OCI-LY1 (cell line): ENCODE results near the gene COQ2.

ENCODE experiments used
- H2AFZ ChIP-seq: fragments of 200-600 bp; sonication (generic), shearing (Covaris generic); 2 replicates; pipeline ENCODE4 v1.6.0; 2014; ENCODE audit warnings: antibody characterized with exemption, mild to moderate bottlenecking, low read length
- H3F3A ChIP-seq: fragments of 200-600 bp; sonication (generic), shearing (Covaris generic); 2 replicates; pipeline ENCODE4 v1.6.0; 2014; ENCODE audit warnings: mild to moderate bottlenecking, antibody characterized with exemption, low read length, moderate library complexity; ENCODE audit not compliant: insufficient read depth
- H3K27ac ChIP-seq: fragments of 200-600 bp; sonication (generic); 2 replicates; pipeline ENCODE4 v1.5.1; 2014; ENCODE audit warnings: low read length, mixed run types, mild to moderate bottlenecking, low read depth; ENCODE audit not compliant: poor library complexity, severe bottlenecking
- H3K27me3 ChIP-seq: fragments of 200-600 bp; sonication (generic); 2 replicates; pipeline ENCODE4 v1.6.0; 2014; ENCODE audit warnings: antibody characterized with exemption, mild to moderate bottlenecking, low read length, moderate library complexity; ENCODE audit not compliant: insufficient read depth
- H3K36me3 ChIP-seq: fragments of 200-600 bp; sonication (generic); 2 replicates; pipeline ENCODE4 v1.6.1; 2014; ENCODE audit warnings: mild to moderate bottlenecking, antibody characterized with exemption, low read length, moderate library complexity, mixed read lengths; ENCODE audit not compliant: insufficient read depth
- H3K4me1 ChIP-seq: fragments of 200-600 bp; sonication (generic); 2 replicates; pipeline ENCODE4 v1.5.1; 2014; ENCODE audit warnings: mild to moderate bottlenecking, low read length, moderate library complexity; ENCODE audit not compliant: insufficient read depth, severe bottlenecking
- H3K4me2 ChIP-seq: fragments of 200-600 bp; sonication (generic), shearing (Covaris generic); 2 replicates; pipeline ENCODE4 v1.6.1; 2014; ENCODE audit warnings: low read length
- H3K4me3 ChIP-seq: fragments of 200-600 bp; sonication (generic); 2 replicates; pipeline ENCODE4 v1.5.1; 2014; ENCODE audit warnings: low read length, low read depth, mild to moderate bottlenecking, mixed read lengths; ENCODE audit not compliant: poor library complexity, severe bottlenecking
- H3K79me2 ChIP-seq: fragments of 200-600 bp; shearing (Covaris generic); 2 replicates; pipeline ENCODE4 v1.6.1; 2016; ENCODE audit warnings: mixed run types, low read length, mixed read lengths; ENCODE audit not compliant: insufficient read depth
- H3K9ac ChIP-seq: fragments of 200-600 bp; sonication (generic), shearing (Covaris generic); 2 replicates; pipeline ENCODE4 v1.6.1; 2014; ENCODE audit warnings: mild to moderate bottlenecking, low read length, mixed read lengths
- H3K9me2 ChIP-seq: fragments of 200-600 bp; sonication (generic), shearing (Covaris generic); 2 replicates; pipeline ENCODE4 v1.6.1; 2014; ENCODE audit warnings: low read depth, mild to moderate bottlenecking, low read length, mixed read lengths
- H3K9me3 ChIP-seq: fragments of 200-600 bp; shearing (Covaris generic); 2 replicates; pipeline ENCODE4 v1.6.1; 2014; ENCODE audit warnings: low read length, mixed read lengths
- H4K20me1 ChIP-seq: fragments of 200-600 bp; sonication (generic), shearing (Covaris generic); 2 replicates; pipeline ENCODE4 v1.6.0; 2016; ENCODE audit warnings: mild to moderate bottlenecking, low read length; ENCODE audit not compliant: insufficient read depth
- CTCF ChIP-seq: fragments of 200-600 bp; sonication (generic), shearing (Covaris generic); IDR thresholded peaks from 2 replicates; pipeline ENCODE4 v1.5.1; 2017; ENCODE audit warnings: mild to moderate bottlenecking, antibody characterized with exemption, low read length, moderate library complexity, mixed read lengths
- EZH2 ChIP-seq: fragments of 200-600 bp; sonication (generic), shearing (Covaris generic); IDR thresholded peaks from 2 replicates; pipeline ENCODE4 v1.8.0; 2017; ENCODE audit warnings: borderline replicate concordance, mixed run types, mild to moderate bottlenecking, antibody characterized with exemption, low read length, moderate library complexity, mixed read lengths

Gene COQ2

GRCh38 chr4:83230928-83231327, 53.7 kb downstream of the COQ2 start:
- Histone ChIP-seq H3K27me3 (no peaks in the 10 kb centered on the region), H3K4me1 (peaks cover 6% of the 10 kb centered on the region), H4K20me1 (no peaks in the 10 kb centered on the region), H3K27ac (no peak overlapping the region), H3K4me2 (no peak overlapping the region), H3K9me2 (no peaks in the 10 kb centered on the region), H3K36me3 (no peaks in the 10 kb centered on the region), H3F3A (no peaks in the 10 kb centered on the region), H3K9ac (no peak overlapping the region), H3K4me3 (no peak overlapping the region), H3K79me2 (no peaks in the 10 kb centered on the region), H2AFZ (no peak overlapping the region), H3K9me3 (no peaks in the 10 kb centered on the region)
- TF ChIP-seq CTCF (no peak), EZH2 (no peak)

- Histone ChIP-seq H3F3A (no peaks in the 10 kb centered on the region), H3K9ac (no peak overlapping the region), H3K36me3 (no peaks in the 10 kb centered on the region), H3K27ac (no peak overlapping the region), H3K4me2 (no peak overlapping the region), H3K9me2 (no peaks in the 10 kb centered on the region), H3K27me3 (no peaks in the 10 kb centered on the region), H3K4me3 (no peak overlapping the region), H3K9me3 (no peaks in the 10 kb centered on the region), H2AFZ (no peak overlapping the region), H3K4me1 (peaks cover 6% of the 10 kb centered on the region), H4K20me1 (no peaks in the 10 kb centered on the region), H3K79me2 (no peaks in the 10 kb centered on the region)
- TF ChIP-seq CTCF (no peak), EZH2 (no peak)
Measured at GRCh38 chr4:83229791-83230190, 54.8 kb downstream of the COQ2 start.

GRCh38 chr4:83228231-83228630, 56.4 kb downstream of the COQ2 start:
- H3K4me2 ChIP-seq, result no peak overlapping the region

More at GRCh38 chr4:83228231-83228630, 56.4 kb downstream of the COQ2 start:
- Histone ChIP-seq H4K20me1 (no peaks in the 10 kb centered on the region), H3F3A (no peaks in the 10 kb centered on the region), H3K27me3 (no peaks in the 10 kb centered on the region), H3K36me3 (no peaks in the 10 kb centered on the region), H2AFZ (no peak overlapping the region), H3K27ac (no peak overlapping the region), H3K9ac (no peak overlapping the region), H3K9me3 (no peaks in the 10 kb centered on the region), H3K4me3 (no peak overlapping the region), H3K9me2 (no peaks in the 10 kb centered on the region), H3K79me2 (no peaks in the 10 kb centered on the region), H3K4me1 (peaks cover 6% of the 10 kb centered on the region)
- TF ChIP-seq CTCF, result no peak
